Lower lobe of right lung (tissue), 2 donors: ENCODE data around the gene REV3L. TPM values are rescaled to one million over a fixed set of nuclear protein-coding genes. Genes with fewer than 3 reads are reported as not detected.

ENCODE experiments used
- ATAC-seq, 2 donors: fragments of 200-7000 bp; cut with Tn5 transposase; one replicate each; pipeline ENCODE4 v1.9.1; 2020 to 2022; ENCODE audit warnings: mild to moderate bottlenecking in 2 of 2, moderate library complexity in 2 of 2
- DNase-seq: peaks from one replicate; pipeline ENCODE4 v3.0.0-alpha.2; 2020
- H3K27ac ChIP-seq: fragments of 200-600 bp; one replicate; pipeline ENCODE4 v1.8.0; 2022
- H3K27me3 ChIP-seq: fragments of 200-600 bp; one replicate; pipeline ENCODE4 v1.8.0; 2022; ENCODE audit warnings: low read depth
- H3K36me3 ChIP-seq: fragments of 200-600 bp; one replicate; pipeline ENCODE4 v1.8.0; 2022; ENCODE audit warnings: mild to moderate bottlenecking
- H3K4me1 ChIP-seq: fragments of 200-600 bp; one replicate; pipeline ENCODE4 v1.8.0; 2022
- H3K4me3 ChIP-seq: fragments of 200-600 bp; one replicate; pipeline ENCODE4 v1.8.0; 2022; ENCODE audit warnings: mild to moderate bottlenecking
- H3K9me3 ChIP-seq: fragments of 200-600 bp; one replicate; pipeline ENCODE4 v1.8.0; 2022
- intact Hi-C: fragments of 100-400 bp; cut with DNase I; formaldehyde crosslinking; loops from one replicate; pipeline ENCODE4 v1.11.0; 2022
- total RNA-seq: library from RNA; stranded (reverse); fragmentation: NEBNext Ultra II Directional; extraction: Animal tissue kit (Norgen Biotek cat#: 25700); gene quantifications from one replicate; pipeline ENCODE4 v1.2.1, GENCODE V29; 2021
- TF ChIP-seq, protein P1 (sequence below): fragments of 200-600 bp; IDR thresholded peaks from one replicate; pipeline ENCODE4 v1.8.0; 2022; ENCODE audit warnings: antibody characterized with exemption, mild to moderate bottlenecking
- donor health status: DM: no; HTN: yes; CAD: no; lungs with severe emphysema.

Gene REV3L
- total RNA-seq, 1 donor from 2014 or later, result 30.3 TPM

DNA sequence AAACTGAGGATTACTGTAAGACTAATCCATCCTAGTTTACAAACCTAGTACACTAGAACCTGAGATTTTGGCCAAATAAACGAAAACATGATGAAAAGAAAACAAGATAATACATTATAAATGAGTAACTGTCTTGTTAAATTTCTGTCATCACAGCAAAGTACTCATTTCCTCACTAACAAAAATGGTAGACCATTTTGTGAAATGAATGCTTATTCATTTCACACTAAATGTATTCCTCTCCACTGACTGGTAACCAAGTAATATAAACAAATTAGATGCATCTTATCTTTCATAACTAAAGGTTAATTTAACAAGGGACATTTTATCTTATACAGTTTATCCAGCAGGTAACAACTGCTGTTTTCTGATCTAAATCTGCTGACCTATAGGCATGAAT lies 143.7 kb downstream of the REV3L start:
- Histone ChIP-seq H3K4me3 (no peak overlapping the region), H3K4me1 (no peaks in the 10 kb centered on the region), H3K9me3 (no peaks in the 10 kb centered on the region), H3K36me3 (peaks cover 62% of the 10 kb centered on the region), H3K27ac (no peak overlapping the region), H3K27me3 (no peaks in the 10 kb centered on the region)
- TF ChIP-seq, protein P1, sequence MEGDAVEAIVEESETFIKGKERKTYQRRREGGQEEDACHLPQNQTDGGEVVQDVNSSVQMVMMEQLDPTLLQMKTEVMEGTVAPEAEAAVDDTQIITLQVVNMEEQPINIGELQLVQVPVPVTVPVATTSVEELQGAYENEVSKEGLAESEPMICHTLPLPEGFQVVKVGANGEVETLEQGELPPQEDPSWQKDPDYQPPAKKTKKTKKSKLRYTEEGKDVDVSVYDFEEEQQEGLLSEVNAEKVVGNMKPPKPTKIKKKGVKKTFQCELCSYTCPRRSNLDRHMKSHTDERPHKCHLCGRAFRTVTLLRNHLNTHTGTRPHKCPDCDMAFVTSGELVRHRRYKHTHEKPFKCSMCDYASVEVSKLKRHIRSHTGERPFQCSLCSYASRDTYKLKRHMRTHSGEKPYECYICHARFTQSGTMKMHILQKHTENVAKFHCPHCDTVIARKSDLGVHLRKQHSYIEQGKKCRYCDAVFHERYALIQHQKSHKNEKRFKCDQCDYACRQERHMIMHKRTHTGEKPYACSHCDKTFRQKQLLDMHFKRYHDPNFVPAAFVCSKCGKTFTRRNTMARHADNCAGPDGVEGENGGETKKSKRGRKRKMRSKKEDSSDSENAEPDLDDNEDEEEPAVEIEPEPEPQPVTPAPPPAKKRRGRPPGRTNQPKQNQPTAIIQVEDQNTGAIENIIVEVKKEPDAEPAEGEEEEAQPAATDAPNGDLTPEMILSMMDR, result no peak
- intact Hi-C loops, result no loop called here
- ATAC-seq (no peak), DNase-seq (no peak)

- H3K4me3 ChIP-seq, result no peak overlapping the region
- no peak overlapping the region for H3K27ac ChIP-seq
- intact Hi-C loops, result no loop called here
- DNase-seq (no peak), ATAC-seq (no peak)
- H3K27me3 ChIP-seq, result no peaks in the 10 kb centered on the region
- H3K9me3 ChIP-seq, result no peaks in the 10 kb centered on the region
- peaks cover 62% of the 10 kb centered on the region for H3K36me3 ChIP-seq
- TF ChIP-seq, protein P1, result no peak
- H3K4me1 ChIP-seq, result no peaks in the 10 kb centered on the region
Measured at GRCh38 chr6:111338843-111339242, 144.2 kb downstream of the REV3L start.

DNA sequence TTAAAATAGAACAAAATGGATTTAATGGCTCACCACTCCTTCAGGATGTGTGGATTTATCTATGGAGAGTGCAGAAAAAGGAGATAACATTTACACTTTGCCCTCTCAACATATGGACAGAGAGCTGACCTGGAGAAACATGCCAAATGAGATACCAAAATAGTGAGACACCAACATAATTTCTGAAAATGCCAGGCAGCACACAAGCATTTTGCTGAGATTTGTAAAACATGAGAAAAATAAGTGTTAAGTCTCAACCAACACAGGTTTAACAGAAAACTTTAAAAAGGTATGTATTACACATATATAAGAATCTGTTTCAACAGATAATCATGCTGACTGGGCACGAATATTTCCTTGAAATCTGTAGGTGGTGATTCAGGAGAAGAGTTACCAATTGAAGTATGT lies 145.2 kb downstream of the REV3L start:
- no peaks in the 10 kb centered on the region for H3K9me3 ChIP-seq
- no peaks in the 10 kb centered on the region for H3K4me1 ChIP-seq
- no peak overlapping the region for H3K27ac ChIP-seq
- H3K27me3 ChIP-seq, result no peaks in the 10 kb centered on the region
- no peak for ATAC-seq
- H3K4me3 ChIP-seq, result no peak overlapping the region
- intact Hi-C loops, result no loop called here
- no peak for DNase-seq
- TF ChIP-seq, protein P1, result no peak
- peaks cover 62% of the 10 kb centered on the region for H3K36me3 ChIP-seq

DNA sequence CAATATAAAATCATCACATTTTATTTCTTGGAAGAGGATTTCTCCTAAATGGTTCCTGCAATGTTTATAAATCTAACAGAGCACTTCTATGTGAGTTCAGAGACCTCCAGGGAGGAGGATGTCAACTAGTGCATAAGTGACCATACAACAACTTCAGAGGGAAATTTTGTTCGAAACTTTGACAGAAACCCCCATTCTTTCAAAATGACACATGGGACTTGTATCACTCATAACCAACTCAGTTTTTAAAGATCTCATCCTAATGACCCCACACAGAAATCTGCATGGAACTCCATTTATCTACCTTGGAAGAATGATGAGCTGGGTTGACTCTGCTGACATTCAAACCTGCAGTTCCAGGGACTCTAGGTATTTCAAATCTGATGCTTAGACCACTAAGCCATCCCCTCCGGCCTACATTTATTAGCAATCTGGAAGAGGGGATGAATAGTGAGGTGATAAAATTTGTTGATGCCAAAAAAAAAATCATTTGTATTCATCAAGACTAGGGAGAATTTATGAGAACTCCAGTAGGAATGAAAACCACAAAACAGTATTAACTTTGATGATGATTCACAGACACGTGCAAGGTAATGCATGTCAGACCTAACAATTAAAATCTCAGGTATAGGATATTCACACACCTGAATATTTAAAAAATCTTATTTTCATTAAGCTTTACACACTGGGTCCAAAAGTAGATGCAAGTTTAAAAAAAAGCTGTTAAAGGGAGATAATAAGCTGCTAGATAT lies 153.0 kb downstream of the REV3L start:
- H3K9me3 ChIP-seq, result no peaks in the 10 kb centered on the region
- ATAC-seq (no peak), DNase-seq (no peak)
- TF ChIP-seq, protein P1, result no peak
- H3K27me3 ChIP-seq, result no peaks in the 10 kb centered on the region
- H3K36me3 ChIP-seq, result peaks cover 94% of the 10 kb centered on the region
- no peaks in the 10 kb centered on the region for H3K4me1 ChIP-seq
- intact Hi-C loops, result no loop called here
- H3K27ac ChIP-seq, result no peak overlapping the region
- no peak overlapping the region for H3K4me3 ChIP-seq

- Histone ChIP-seq H3K27me3 (no peaks in the 10 kb centered on the region), H3K9me3 (no peaks in the 10 kb centered on the region), H3K27ac (no peak overlapping the region), H3K4me3 (no peak overlapping the region), H3K36me3 (peaks cover 87% of the 10 kb centered on the region), H3K4me1 (no peaks in the 10 kb centered on the region)
- ATAC-seq (no peak), DNase-seq (no peak)
- intact Hi-C loops, result no loop called here
- TF ChIP-seq, protein P1, result no peak
Measured at GRCh38 chr6:111326563-111326962, 156.5 kb downstream of the REV3L start.
